ENCODE measurements around the gene KCTD12.

Gene KCTD12

DNA sequence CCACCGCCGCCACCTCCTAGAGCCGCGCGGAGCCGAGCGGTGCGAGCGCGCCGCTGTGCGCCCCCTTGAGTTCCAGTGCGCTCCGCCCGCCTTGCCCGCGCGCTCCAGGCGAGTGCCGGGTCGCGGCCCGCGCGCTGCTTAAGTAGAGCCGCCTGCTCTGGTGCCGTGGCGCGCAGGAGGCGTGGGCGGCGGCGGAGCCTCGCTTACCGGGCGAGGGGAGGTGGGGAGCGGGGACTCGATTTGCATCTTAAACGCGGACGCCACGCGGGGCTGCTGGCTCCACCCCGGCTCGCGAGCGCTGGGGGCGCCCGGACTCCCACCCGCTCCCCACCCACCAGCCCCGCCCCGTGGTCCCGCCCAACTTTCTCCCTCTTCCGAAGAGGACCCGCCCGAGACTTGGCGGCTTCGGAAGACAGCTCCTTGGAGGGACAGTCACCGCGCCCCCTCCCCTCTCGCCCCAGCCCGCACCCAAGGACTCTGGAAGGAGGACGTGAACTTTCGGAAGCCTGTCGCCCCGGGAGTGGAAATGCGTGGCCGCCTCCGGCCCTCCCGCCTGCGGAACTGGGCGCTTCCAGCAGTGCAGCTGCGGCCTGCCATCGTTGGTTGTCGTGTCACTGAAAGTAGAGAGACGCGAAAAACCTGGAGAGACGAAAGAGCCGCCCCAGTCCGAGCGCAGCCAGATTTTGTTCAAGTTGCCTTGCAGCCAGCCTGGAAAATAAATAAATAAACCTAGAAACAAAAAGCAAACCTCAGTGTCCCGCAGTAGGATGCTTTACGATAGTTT is at the start of gene KCTD12:
Gene KCTD12, minus strand, starts transcription at position 114 of the 784 bp plus-strand sequence. CDS start 257 bp downstream, outside the sequence.
- TF ChIP-seq GATA1 (IDR thresholded peaks at IDR 0.05; ENCODE audit: low read depth, low read length) (no peak), POLR2A (IDR thresholded peaks at IDR 0.05; ENCODE audit: low read length) (no peak)
- peak; percentile 79 to 82 for DNase-seq

DNA sequence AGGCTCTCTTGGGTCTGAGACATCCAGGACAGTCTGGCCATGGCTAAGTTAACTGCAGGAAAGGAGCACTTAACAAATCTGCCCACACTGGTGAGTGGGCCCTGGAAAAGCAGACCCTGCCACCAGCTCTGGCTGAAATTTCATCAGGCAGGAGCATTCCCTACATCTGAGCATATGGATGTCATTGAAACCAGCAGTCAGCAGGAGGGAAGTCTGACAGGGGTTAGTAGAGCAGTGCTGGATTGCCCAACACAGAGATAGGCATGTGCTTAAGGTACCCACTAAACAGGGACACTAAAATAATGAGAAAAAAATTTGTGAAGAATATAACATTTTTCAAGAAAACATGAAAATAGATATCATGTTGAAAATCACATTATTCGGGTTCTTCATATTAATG is 48.5 kb upstream of the KCTD12 start:
- no peak for DNase-seq
- no peak for TF ChIP-seq POLR2A (IDR thresholded peaks at IDR 0.05; ENCODE audit: low read length)
- TF ChIP-seq GATA1 (IDR thresholded peaks at IDR 0.05; ENCODE audit: low read depth, low read length): no peak

DNA sequence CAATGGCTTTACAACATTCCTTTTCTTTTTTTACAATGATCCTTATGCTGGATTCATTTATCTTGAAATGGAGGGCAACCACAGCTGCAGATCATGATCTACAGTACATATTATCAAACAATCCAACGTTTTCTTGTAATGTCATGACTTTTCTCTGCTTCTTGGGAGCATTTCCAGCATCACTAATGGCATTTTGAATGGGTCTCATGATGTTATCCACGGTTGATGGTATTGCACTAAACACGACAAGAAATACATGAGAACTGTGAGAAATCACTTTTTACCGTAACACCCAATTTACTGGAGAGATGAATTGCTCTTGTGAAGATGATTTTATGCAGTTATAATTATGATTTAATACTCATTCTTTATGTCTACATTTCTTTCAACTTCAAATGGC is 45.9 kb upstream of the KCTD12 start:
- no peak for DNase-seq
- TF ChIP-seq POLR2A (IDR thresholded peaks at IDR 0.05; ENCODE audit: low read length) (no peak), GATA1 (IDR thresholded peaks at IDR 0.05; ENCODE audit: low read depth, low read length) (no peak)

DNA sequence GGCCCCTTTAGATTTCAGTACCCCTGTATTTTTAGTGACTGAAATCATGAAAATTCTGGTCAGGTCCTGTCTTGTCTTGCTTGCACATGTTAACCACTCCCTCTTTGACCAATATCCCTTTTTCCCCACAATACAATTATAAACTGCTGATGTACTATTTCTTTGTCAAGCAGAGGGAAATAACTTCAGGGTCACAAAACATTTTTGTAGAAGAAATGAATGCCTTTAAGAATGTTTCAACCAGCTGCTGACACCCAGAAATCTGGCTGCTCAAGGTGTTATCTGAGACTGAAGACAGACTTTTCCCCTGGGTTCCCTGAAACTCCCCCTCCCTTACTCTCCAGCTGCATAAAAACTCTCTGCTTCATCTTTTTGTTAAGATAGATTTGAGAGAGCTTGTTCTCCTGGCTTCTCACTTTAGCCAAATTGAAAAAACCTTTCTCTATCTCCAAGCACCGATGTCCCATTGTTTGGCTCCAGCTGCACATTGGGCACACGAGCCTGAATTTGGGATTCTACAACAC is 43.7 kb upstream of the KCTD12 start:
- DNase-seq: no peak
- no peak for TF ChIP-seq GATA1 (IDR thresholded peaks at IDR 0.05; ENCODE audit: low read depth, low read length)
- no peak for TF ChIP-seq POLR2A (IDR thresholded peaks at IDR 0.05; ENCODE audit: low read length)

DNA sequence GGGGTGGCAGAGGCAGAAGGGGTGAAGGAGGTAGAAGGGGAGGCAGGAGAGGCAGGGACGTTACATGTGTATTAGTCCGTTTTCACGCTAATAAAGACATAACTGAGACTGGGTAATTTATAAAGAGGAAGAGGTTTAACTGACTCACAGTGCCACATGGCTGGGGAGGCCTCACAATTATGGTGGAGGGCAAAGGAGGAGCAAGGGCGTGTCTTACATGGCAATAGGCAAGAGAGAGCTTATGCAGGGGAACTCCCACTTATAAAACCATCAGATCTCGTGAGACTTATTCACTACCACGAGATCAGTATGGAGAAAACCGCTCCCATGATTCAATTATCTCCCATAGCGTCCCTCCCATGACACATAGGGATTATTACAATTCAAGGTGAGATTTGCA is 43.1 kb upstream of the KCTD12 start:
- TF ChIP-seq POLR2A (IDR thresholded peaks at IDR 0.05; ENCODE audit: low read length): no peak
- no peak for TF ChIP-seq GATA1 (IDR thresholded peaks at IDR 0.05; ENCODE audit: low read depth, low read length)
- no peak for DNase-seq

DNA sequence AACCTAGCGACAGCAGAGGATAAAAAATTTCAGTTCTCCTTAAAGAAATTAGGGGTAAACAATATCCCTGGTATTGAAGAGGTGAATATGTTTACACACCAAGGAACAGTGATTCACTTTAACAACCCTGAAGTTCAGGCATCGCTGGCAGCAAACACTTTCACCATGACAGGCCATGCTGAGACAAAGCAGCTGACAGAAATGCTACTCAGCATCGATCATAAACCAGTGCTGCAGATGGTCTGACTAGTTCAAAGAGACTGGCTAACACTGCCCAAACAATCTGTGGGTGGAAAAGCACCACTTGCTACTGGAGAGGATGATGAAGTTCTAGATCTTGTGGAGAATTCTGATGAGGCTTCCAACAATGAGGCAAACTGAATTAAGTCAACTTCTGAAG is 42.3 kb upstream of the KCTD12 start:
- no peak for DNase-seq
- TF ChIP-seq POLR2A (IDR thresholded peaks at IDR 0.05; ENCODE audit: low read length) (no peak), GATA1 (IDR thresholded peaks at IDR 0.05; ENCODE audit: low read depth, low read length) (no peak)

DNA sequence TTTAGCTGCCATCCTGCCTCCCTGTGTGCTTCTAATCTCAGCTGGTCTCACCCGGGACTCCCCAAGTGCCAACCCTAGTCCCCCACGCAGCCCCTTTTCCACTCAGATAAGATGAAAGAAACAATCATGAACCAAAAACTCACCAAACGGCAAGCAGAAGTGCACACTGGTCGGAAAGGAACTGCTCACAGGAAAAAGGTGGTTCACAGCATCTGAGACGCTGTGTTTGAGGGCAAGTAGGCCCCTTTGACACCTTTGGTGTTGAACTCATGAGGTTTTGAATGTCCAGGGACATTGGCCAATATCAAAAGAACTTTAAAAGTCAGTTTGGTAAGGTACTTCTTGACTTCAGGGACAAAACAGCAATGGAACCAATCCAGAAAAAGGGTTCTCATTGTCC is 41.8 kb upstream of the KCTD12 start:
- no peak for DNase-seq
- TF ChIP-seq GATA1 (IDR thresholded peaks at IDR 0.05; ENCODE audit: low read depth, low read length) (no peak), POLR2A (IDR thresholded peaks at IDR 0.05; ENCODE audit: low read length) (no peak)

DNA sequence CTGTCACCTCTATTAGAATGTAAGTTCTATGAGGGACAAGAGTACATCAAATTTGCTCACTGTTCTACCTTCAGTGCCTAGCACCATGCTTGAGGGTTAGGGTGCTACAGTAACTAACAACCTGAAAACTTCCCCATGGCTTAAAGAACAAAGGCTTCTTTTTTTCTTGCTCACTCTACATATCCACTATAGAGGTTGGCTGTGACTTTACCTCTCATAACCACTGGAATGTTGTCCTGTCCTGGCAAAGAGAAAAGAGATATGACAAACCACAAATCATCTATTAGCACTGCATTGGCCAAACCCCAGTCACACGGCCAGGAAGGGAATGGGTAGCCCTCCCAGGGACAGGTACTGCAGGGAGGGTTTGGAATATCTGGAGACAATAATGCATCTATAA is 38.9 kb upstream of the KCTD12 start:
- TF ChIP-seq POLR2A (IDR thresholded peaks at IDR 0.05; ENCODE audit: low read length): no peak
- TF ChIP-seq GATA1 (IDR thresholded peaks at IDR 0.05; ENCODE audit: low read depth, low read length): no peak

DNA sequence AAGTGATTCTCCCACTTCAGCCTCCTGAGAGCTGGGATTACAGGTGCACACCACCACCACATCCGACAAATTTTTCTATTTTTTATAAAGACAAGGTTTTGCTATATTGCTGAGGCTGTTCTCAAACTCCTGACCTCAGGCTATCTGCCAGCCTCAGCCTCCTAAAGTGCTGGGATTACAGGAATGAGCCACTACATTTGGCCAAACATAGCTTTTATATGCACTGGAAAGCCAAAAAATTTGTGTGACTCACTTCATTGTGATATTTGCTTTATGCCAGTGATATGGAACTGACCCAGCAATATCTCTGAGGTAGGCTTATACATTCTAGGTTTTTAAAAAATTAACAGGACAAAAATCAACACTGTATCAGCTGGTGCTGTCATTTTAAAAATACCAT is 35.3 kb upstream of the KCTD12 start:
- no peak for DNase-seq

More for the DNA sequence above, 38.9 kb upstream of the KCTD12 start:
- DNase-seq: no peak

DNA sequence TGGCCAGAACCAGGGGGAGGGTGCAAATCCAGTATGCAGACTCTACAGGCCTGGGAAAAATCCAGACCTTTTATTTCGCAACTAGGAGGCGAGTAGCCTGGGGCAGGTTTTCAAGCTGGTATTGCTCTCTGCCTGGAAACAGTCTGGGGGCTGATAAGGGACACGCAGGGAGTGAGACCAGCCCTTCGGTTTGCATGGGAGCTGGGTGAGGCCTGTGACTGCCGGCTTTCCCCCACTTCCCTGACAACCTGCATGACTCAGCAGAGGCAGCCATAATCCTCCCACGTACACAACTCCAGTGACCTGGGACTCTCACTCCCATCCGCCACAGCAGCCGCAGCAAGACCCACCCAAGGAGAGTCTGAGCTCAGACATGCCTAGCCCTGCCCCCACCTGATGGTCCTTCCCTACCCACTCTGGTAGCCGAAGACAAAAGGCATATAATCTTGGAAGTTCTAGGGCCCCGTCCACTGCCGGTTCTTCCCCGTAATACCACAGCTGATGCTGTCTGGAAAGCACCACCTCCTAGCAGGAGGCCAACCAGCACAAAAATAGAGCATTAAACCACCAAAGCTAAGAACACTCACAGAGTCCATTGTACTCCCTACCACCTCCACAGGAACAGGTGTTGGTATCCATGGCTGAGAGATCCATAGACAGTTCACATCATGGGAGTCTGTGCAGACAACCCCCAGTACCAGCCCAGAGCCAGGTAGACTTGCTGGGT is 31.7 kb upstream of the KCTD12 start:
- peak; percentile 19 to 43 for DNase-seq

More for the DNA sequence above, 35.3 kb upstream of the KCTD12 start:
- TF ChIP-seq POLR2A (IDR thresholded peaks at IDR 0.05; ENCODE audit: low read length) (no peak), GATA1 (IDR thresholded peaks at IDR 0.05; ENCODE audit: low read depth, low read length) (no peak)

DNA sequence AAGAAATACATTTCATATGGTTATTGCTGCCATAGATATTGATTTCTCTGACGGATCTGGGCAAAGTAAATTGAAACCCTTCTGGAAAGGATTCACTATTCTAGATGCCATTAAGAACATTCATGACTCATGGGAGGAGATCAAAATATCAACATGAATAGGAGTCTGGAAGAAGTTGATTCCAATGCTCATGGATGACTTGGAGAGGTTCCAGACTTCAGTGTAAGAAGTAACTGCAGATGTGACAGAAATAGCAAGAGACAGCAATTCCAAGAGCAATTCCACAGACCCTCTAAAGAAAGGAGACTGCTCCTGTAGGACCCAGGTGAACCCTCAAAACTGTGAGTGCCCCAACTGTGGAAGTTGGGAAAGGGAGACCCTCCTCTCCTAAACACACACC is 30.9 kb upstream of the KCTD12 start:
- TF ChIP-seq GATA1 (IDR thresholded peaks at IDR 0.05; ENCODE audit: low read depth, low read length) (no peak), POLR2A (IDR thresholded peaks at IDR 0.05; ENCODE audit: low read length) (no peak)
- no peak for DNase-seq

DNA sequence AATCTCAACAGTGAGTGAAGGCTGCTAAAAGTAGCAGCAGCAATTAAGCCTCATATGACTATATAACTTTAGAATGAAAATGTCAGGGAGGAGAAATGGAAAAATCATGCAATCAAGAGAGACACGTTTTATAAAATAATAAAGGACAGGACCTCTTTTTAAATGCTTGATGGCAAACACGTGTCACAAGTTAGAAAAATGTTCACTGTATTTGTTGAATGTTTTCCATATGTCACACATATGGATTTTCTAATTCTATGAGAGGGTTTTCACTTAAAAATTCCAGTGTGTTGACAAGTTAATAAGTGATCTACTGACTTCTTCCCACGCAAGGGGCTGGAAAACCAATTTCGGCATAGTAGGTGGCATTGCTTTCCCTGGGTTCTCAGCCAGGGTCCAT is 27.7 kb upstream of the KCTD12 start:
- TF ChIP-seq GATA1 (IDR thresholded peaks at IDR 0.05; ENCODE audit: low read depth, low read length) (no peak), POLR2A (IDR thresholded peaks at IDR 0.05; ENCODE audit: low read length) (no peak)
- DNase-seq: no peak

DNA sequence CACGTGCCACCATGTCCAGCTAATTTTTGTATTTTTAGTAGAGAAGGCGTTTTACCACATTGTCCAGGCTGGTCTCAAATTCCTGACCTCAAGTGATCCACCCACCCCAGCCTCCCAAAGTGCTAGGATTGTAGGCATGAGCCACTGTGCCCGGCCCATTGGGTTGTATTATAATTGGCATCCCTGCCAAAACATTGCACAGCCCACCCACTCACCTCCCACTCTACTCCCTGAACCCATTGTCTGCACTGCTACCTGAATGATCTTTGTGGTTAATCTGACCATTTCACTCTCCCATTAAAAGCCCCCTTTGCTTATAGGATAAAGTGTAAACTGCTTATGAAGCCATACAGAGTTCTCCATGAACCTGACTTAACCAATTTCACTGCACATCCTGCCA is 26.3 kb upstream of the KCTD12 start:
- DNase-seq: no peak
- TF ChIP-seq POLR2A (IDR thresholded peaks at IDR 0.05; ENCODE audit: low read length): no peak
- TF ChIP-seq GATA1 (IDR thresholded peaks at IDR 0.05; ENCODE audit: low read depth, low read length): no peak

DNA sequence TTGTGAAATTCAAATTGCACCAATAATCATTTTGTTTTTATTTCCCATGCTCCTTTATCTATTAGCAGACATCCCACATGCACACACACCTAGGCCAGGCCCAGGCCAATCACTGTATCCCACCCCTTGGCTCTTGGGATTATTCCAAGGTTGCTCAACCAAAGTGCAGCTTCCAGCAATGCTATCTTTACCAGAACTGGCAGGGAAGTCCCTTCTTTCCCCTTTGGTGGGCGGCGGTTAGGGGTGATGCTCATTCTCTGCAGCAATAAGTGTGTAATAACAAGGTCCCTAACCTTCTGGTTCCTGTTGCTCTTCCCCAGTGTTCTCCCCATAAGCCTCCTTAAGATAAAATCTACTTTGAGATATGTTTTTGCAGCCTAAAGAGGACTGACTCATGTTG is 18.3 kb upstream of the KCTD12 start:
- no peak for TF ChIP-seq POLR2A (IDR thresholded peaks at IDR 0.05; ENCODE audit: low read length)
- TF ChIP-seq GATA1 (IDR thresholded peaks at IDR 0.05; ENCODE audit: low read depth, low read length): no peak
- DNase-seq: no peak
